Measurements from ENCODE around the gene TRIM5. TPM values are rescaled to one million over a fixed set of nuclear protein-coding genes. Genes with fewer than 3 reads are reported as not detected.

The TRIM5 gene, protein sequence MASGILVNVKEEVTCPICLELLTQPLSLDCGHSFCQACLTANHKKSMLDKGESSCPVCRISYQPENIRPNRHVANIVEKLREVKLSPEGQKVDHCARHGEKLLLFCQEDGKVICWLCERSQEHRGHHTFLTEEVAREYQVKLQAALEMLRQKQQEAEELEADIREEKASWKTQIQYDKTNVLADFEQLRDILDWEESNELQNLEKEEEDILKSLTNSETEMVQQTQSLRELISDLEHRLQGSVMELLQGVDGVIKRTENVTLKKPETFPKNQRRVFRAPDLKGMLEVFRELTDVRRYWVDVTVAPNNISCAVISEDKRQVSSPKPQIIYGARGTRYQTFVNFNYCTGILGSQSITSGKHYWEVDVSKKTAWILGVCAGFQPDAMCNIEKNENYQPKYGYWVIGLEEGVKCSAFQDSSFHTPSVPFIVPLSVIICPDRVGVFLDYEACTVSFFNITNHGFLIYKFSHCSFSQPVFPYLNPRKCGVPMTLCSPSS
- total RNA-seq, result 28.4 and 30.4 TPM in 2 replicates

DNA sequence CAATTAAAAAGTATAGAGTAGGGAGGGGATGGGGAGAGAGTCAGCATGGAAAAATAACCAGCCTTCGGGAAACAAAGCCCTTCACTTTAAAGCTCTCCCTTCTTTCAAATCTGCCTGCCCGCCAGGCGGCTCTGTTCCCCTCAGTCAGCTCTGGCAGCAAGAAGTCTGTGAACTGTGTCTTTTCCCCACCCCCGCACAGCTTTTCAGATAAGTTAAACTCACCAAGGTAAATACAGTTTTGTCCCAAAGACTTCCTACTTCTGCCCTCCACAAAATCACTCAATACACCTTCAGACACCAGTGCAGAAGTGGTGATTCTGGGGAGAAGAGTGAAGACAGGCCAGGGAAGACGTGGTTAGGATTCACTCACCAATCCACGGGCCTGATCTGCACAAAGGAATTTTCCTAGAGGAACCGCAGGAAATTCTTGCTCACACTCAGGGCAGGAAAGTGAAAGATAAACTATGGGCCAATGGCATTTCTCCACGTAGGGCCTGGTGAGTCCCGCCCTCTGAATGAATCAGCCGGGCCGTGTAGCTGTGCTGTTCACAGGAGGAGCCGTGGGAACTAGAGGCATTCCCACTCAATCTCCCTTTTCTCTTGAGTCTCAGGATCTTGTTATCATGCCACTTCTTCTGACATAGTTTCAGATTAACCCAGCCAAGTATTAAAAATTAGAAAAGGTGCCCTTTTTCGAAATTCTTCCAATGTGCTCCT lies at the start of gene TRIM5:
TSS of gene TRIM5 (minus strand) at position 429 of the 717 bp plus-strand sequence. CDS start 4,897 bp downstream, outside the sequence.

DNA sequence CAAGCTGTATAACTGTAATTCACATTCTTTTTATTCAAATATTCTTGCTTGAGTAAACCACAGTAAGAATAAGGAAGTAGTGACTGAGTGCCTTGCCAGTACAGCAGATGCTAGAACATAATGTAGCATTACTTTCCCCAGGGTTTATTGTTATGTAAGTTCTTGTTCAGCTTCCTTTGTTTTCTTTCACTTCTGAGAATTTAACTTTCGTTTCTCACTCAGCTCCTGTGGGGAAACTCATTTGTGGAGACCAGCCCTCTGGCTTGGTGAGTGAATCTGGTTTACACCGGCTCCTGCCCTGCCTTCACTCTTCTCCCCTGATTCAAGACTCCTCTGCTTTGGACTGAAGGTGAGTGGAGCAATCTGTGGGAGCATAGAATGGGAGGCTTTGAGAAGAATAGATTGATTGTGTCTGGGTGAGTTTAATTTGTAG lies 4.7 kb upstream of the TRIM5 start, which contains the start of gene TRIM22:
TSS of gene TRIM22 (plus strand) at position 240 of the 433 bp plus-strand sequence. CDS start 6,443 bp downstream, outside the sequence.

DNA sequence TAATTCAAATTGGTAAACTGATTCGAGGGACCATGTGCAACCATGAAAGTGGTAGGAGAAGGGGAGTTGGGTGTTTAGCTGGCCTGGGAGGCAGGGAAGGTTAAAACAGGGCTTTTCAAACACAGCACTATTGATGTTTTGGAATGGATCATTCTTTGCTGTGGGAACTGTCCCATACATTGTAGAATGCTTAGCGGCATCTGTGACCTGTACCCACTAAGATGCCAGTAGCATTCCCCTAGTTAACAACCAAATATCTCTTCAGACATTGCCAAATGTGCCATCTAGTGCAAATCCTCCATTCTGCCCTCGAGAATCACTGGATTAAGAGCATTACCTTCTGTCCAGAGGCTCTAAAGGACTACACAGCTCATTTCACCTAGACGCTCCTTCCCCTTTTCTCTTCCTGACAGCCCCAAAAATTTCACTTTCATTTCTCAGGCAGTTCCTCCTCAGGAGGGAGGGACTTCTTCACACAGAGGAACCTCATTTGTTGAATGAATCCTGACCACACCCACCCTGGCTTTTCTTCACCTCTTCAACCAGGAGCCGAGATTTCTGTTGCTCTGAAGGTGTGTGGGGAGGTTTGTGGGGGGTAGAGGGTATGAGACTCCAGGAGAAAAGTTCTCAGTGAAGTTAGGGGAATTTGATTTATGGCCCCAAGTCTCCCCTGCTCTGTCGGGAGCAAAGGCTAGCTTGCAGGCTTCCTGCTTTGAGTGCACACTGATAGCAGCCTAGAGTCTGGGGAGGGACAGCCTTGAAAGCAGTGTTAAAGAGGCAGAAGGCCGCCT lies 60.2 kb downstream of the TRIM5 start, which contains the start of gene TRIM34:
TSS of gene TRIM34 (plus strand) at position 513 of the 791 bp plus-strand sequence. CDS start 7,331 bp downstream, outside the sequence.

Other genes starting within 250 kb of the TRIM5 start
- not detected in 2 replicates for gene OR51I1, start 243.6 kb downstream of the TRIM5 start, total RNA-seq
- not detected in 2 replicates for gene OR51I2, start 235.8 kb downstream of the TRIM5 start, total RNA-seq
- gene OR52D1, start 196.4 kb downstream of the TRIM5 start, total RNA-seq, result not detected in 2 replicates
- under 0.01 and 0.08 TPM in 2 replicates for gene UBQLN3, start 175.1 kb downstream of the TRIM5 start, total RNA-seq
- gene UBQLNL, start 168.4 kb downstream of the TRIM5 start, total RNA-seq, result 0.13 and 0.40 TPM in 2 replicates
- 0.16 TPM in 1 of 2 replicates, not detected in the other for gene OR52H1, start 136.5 kb downstream of the TRIM5 start, total RNA-seq
- not detected in 2 replicates for gene OR52B6, start 104.2 kb downstream of the TRIM5 start, total RNA-seq
- gene TRIM6, start 88.4 kb downstream of the TRIM5 start, total RNA-seq, result 2.6 and 5.6 TPM in 2 replicates
- 8.0 and 10.4 TPM in 2 replicates for gene TRIM34, start 60.1 kb downstream of the TRIM5 start, total RNA-seq
- gene TRIM22, start 4.7 kb upstream of the TRIM5 start, total RNA-seq, result 9.3 and 28.7 TPM in 2 replicates
- gene OR56B1, start 51.4 kb upstream of the TRIM5 start, total RNA-seq, result not detected in 2 replicates
- gene OR52N4, start 69.2 kb upstream of the TRIM5 start, total RNA-seq, result not detected in 2 replicates
- gene OR52N5, start 98.3 kb upstream of the TRIM5 start, total RNA-seq, result not detected in 2 replicates
- gene OR52N1, start 106.2 kb upstream of the TRIM5 start, total RNA-seq, result not detected in 2 replicates
- not detected in 2 replicates for gene OR52N2, start 123.8 kb upstream of the TRIM5 start, total RNA-seq
- not detected in 2 replicates for gene OR52E6, start 156.8 kb upstream of the TRIM5 start, total RNA-seq
- gene OR52E8, start 172.6 kb upstream of the TRIM5 start, total RNA-seq, result not detected in 2 replicates
- gene OR52E4, start 195.6 kb upstream of the TRIM5 start, total RNA-seq, result not detected in 2 replicates
- gene OR52E5, start 208.1 kb upstream of the TRIM5 start, total RNA-seq, result not detected in 2 replicates